K562 (cell line): Measurements from ENCODE around the gene SART1. TPM values are rescaled to one million over a fixed set of nuclear protein-coding genes. Genes with fewer than 3 reads are reported as not detected.
A peak's percentile ranks its signal among the peaks of the same experiment; 100 is the strongest.

ENCODE experiments used
- ATAC-seq: fragments of 200-7000 bp; cut with Tn5 transposase; 3 replicates; pipeline ENCODE4 v1.9.1; 2020; ENCODE audit warnings: moderate library complexity
- BruUV-seq: library from RNA; stranded (reverse); fragments of 400-500 nt; replicated peaks from 2 replicates; lab custom pipeline; 2021; lab: Mats Ljungman, UMichigan
- CTCF ChIA-PET: fragments of 300-600 bp; formaldehyde crosslinking; extraction: SDS; loops from one replicate; lab custom pipeline; 2021; ENCODE audit warnings: low intra/inter-chr PET ratio; lab: Yijun Ruan, JAX
- POLR2A ChIA-PET: fragments of 300-600, 350-650 bp; sonication (Branson Sonifier 250); formaldehyde crosslinking; extraction: SDS; loops from one replicate; lab custom pipeline; 2021; ENCODE audit warnings: antibody characterized with exemption, inconsistent platforms; lab: Yijun Ruan, JAX
- DNase-seq, 4 experiments: peaks; one replicate each; pipeline versions ENCODE4 v3.0.0 to v3.0.0-alpha.2; 2011 to 2018; ENCODE audit warnings: low spot score in 3 of 4, mixed read lengths in 3 of 4; ENCODE audit errors: extremely low read depth in 1 of 4
- FAIRE-seq: peaks from 2 replicates; lab custom pipeline; 2011; peaks lifted over from hg19 to GRCh38; lab: Jason Lieb, UNC
- H2AFZ ChIP-seq: 2 replicates; pipeline ENCODE4 v1.6.0; 2011; ENCODE audit warnings: low read depth, low read length, control low read depth, inconsistent platforms
- H3K27ac ChIP-seq: fragments of 200-600 bp; 3 replicates; pipeline ENCODE4 v1.8.0; 2011; ENCODE audit warnings: low read depth, mild to moderate bottlenecking, control low read depth, inconsistent platforms, low read length, moderate library complexity, mixed read lengths; ENCODE audit errors: extremely low read depth
- H3K27me3 ChIP-seq, 2 experiments: fragments of 300-600 bp in 1 of 2; 2 replicates in 1 of 2; 3 replicates in 1 of 2; pipeline versions ENCODE4 v1.6.0 to v1.8.0; 2011; ENCODE audit warnings: inconsistent platforms in 2 of 2, low read length in 2 of 2, mild to moderate bottlenecking in 1 of 2, mixed read lengths in 1 of 2, moderate library complexity in 1 of 2; ENCODE audit not compliant: control insufficient read depth in 2 of 2, insufficient read depth in 2 of 2
- H3K36me3 ChIP-seq: fragments of 300-600 bp; 3 replicates; pipeline ENCODE4 v1.8.0; 2011; ENCODE audit warnings: mild to moderate bottlenecking, low read length, inconsistent platforms; ENCODE audit not compliant: control insufficient read depth, insufficient read depth
- H3K4me1 ChIP-seq, 2 experiments: fragments of 200-600 bp in 1 of 2; replicated peaks in 1 of 2; 2 replicates in 1 of 2; 3 replicates in 1 of 2; pipeline versions ENCODE4 v1.5.1 to v1.8.0; 2011; ENCODE audit warnings: inconsistent platforms in 2 of 2, low read length in 2 of 2, mild to moderate bottlenecking in 1 of 2, mixed read lengths in 1 of 2, moderate library complexity in 1 of 2; ENCODE audit not compliant: control insufficient read depth in 2 of 2, insufficient read depth in 2 of 2
- H3K4me2 ChIP-seq: 2 replicates; pipeline ENCODE4 v1.6.1; 2011; ENCODE audit warnings: low read length, control low read depth, inconsistent platforms, mixed read lengths; ENCODE audit not compliant: insufficient read depth
- H3K4me3 ChIP-seq: fragments of 200-600 bp; sonication (generic), shearing (Covaris generic); 2 replicates; pipeline ENCODE4 v1.5.1; 2016; ENCODE audit warnings: control low read depth, inconsistent platforms
- H3K79me2 ChIP-seq: fragments of 200-600 bp; 3 replicates; pipeline ENCODE4 v1.8.0; 2011; ENCODE audit warnings: low read length, inconsistent platforms; ENCODE audit not compliant: control insufficient read depth, insufficient read depth
- H3K9ac ChIP-seq, 2 experiments: 2 replicates each; pipeline versions ENCODE4 v1.6.0 to v1.6.1; 2011; ENCODE audit warnings: low read depth in 2 of 2, low read length in 2 of 2, control low read depth in 1 of 2, inconsistent platforms in 1 of 2, mild to moderate bottlenecking in 1 of 2, mixed read lengths in 1 of 2; ENCODE audit not compliant: insufficient read depth in 1 of 2
- H3K9me1 ChIP-seq: one replicate; pipeline ENCODE4 v1.6.0; 2011; ENCODE audit warnings: inconsistent platforms, mild to moderate bottlenecking, low read length, moderate library complexity; ENCODE audit not compliant: control insufficient read depth, insufficient read depth
- H3K9me3 ChIP-seq: replicated peaks from 2 replicates; pipeline ENCODE4 v1.5.1; 2011; ENCODE audit warnings: low read depth, low read length, inconsistent platforms; ENCODE audit not compliant: control insufficient read depth, insufficient read depth
- H4K20me1 ChIP-seq: replicated peaks from 2 replicates; pipeline ENCODE4 v1.6.1; 2011; ENCODE audit warnings: low read length, inconsistent platforms, mixed read lengths; ENCODE audit not compliant: control insufficient read depth, insufficient read depth
- ZZZ3 ChIP-seq: fragments of 450-650 bp; IDR thresholded peaks from 2 replicates; pipeline ENCODE4 v1.6.1; 2016; ENCODE audit warnings: antibody characterized with exemption, mild to moderate bottlenecking, moderate library complexity
- WGBS: fragments of 100-300 bp; shearing (Covaris generic); methylation state at CpG from one replicate; pipeline ENCODE4 v1.1.6; 2016; ENCODE audit warnings: low coverage, mixed read lengths; ENCODE audit not compliant: insufficient coverage; ENCODE audit errors: missing lambda C conversion rate; 5-methylcytosine and 5-hydroxymethylcytosine counted together
- in situ Hi-C: fragments of 300-500 bp; cut with MboI; formaldehyde crosslinking; loops from 4 replicates; pipeline ENCODE4 v1.15.0; 2018; ENCODE audit warnings: inconsistent platforms, mixed read lengths
- intact Hi-C: fragments of 100-400 bp; cut with micrococcal nuclease; formaldehyde crosslinking; loops from 2 replicates; pipeline ENCODE4 v1.14.2; 2022
- polyA plus RNA-seq, 8 experiments: library from polyadenylated mRNA; depleted of rRNA in 4 of 8; stranded (reverse) in 5 of 8; unstranded in 3 of 8; fragments of >200 nt; fragmentation: Nextera tagmentation in 2 of 8; fragmentation: Illumina TruSeq in 1 of 8; extraction: Ambion mirVana in 2 of 8; extraction: Trizol in 1 of 8; gene quantifications; 2 replicates each; pipeline versions ENCODE4 v1.2.1 to v1.2.3, GENCODE V29; 2011 to 2014; ENCODE audit warnings: inconsistent platforms in 1 of 8, missing spikeins in 1 of 8
- total RNA-seq, 7 experiments: library from RNA; depleted of rRNA in 6 of 7; stranded (reverse); fragments of >200 nt in 6 of 7; fragmentation: Illumina TruSeq in 2 of 7; extraction: Trizol in 2 of 7; gene quantifications; 2 replicates each; pipeline versions ENCODE4 v1.2.1 to v1.2.3, GENCODE V29; 2011 to 2021; ENCODE audit warnings: low replicate concordance in 1 of 7
- TF ChIP-seq, protein P1 (sequence below): fragments of 200-600 bp; sonication (generic); IDR thresholded peaks from one replicate; pipeline ENCODE4 v1.6.1; 2012; ENCODE audit warnings: mild to moderate bottlenecking, low read depth, low read length, inconsistent platforms

The SART1 gene
- total and polyA plus RNA-seq, 9 of the 15 experiments (the other 6 are each of a cell fraction or from before 2014, with no cell fraction given), result 4.8 to 84.1 (median 31.7) TPM

DNA sequence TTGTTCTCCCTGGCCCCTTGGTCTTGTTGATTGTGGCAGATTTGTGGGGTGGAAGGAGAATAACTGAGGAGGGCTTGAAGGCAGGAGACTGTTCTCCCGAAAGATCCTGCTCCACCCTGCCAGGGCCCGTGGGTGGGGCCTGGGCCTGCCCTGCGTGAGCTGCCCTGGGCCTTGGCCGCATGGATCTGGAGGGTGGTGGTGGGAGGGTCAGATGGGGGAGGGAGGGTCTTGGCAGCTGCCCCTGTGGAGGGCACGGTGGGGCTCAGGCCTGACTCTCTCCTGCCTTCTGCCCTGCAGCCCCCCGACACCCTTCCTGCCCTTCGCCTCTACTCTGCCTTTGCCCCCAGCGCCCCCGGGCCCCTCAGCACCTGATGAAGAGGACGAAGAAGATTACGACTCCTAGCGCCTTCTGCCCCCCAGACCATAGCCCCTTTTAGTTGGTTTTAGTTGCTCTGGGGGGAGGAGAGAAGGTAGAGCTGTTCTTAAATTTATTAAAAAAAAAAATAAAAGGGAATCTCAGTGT lies 40.4 kb upstream of the SART1 start:
- FAIRE-seq, result no peak
- WGBS, result 81% methylated on average over 5 of the region's 12 CpGs
- ATAC-seq, result no peak
- no peak overlapping the region for H3K27ac ChIP-seq
- no peak for DNase-seq
- peak overlapping the region in 1 of 2 experiments; percentile 91; a peak in 1 of 4 replicates for H3K9ac ChIP-seq
- in situ Hi-C loops (no loop called here), intact Hi-C loops (no loop called here)
- H3K36me3 ChIP-seq, result peaks cover 31% of the 10 kb centered on the region; the same call in 1 of the 3 replicates
- H3K4me3 ChIP-seq, result no peak overlapping the region
- CTCF ChIA-PET, result no interaction called here
- no peak overlapping the region for H2AFZ ChIP-seq
- POLR2A ChIA-PET, result interaction anchor here (1.3 to 1.9 kb wide), 2 partner anchors 21 to 30 kb away, joined by 4 to 13 read pairs; partner anchors contain the start of genes CCDC85B and FOSL1
- H3K79me2 ChIP-seq, result peaks cover 31% of the 10 kb centered on the region
- H3K4me2 ChIP-seq, result no peak overlapping the region
- H3K27me3 ChIP-seq, result no peaks in the 10 kb centered on the region
- no peaks in the 10 kb centered on the region for H3K9me3 ChIP-seq
- H3K9me1 ChIP-seq, result no peaks in the 10 kb centered on the region
- BruUV-seq, result no TSS peak
- no peaks in the 10 kb centered on the region for H4K20me1 ChIP-seq
- H3K4me1 ChIP-seq, result peaks cover 15 to 51% of the 10 kb centered on the region in 2 experiments
- TF ChIP-seq, protein P1, sequence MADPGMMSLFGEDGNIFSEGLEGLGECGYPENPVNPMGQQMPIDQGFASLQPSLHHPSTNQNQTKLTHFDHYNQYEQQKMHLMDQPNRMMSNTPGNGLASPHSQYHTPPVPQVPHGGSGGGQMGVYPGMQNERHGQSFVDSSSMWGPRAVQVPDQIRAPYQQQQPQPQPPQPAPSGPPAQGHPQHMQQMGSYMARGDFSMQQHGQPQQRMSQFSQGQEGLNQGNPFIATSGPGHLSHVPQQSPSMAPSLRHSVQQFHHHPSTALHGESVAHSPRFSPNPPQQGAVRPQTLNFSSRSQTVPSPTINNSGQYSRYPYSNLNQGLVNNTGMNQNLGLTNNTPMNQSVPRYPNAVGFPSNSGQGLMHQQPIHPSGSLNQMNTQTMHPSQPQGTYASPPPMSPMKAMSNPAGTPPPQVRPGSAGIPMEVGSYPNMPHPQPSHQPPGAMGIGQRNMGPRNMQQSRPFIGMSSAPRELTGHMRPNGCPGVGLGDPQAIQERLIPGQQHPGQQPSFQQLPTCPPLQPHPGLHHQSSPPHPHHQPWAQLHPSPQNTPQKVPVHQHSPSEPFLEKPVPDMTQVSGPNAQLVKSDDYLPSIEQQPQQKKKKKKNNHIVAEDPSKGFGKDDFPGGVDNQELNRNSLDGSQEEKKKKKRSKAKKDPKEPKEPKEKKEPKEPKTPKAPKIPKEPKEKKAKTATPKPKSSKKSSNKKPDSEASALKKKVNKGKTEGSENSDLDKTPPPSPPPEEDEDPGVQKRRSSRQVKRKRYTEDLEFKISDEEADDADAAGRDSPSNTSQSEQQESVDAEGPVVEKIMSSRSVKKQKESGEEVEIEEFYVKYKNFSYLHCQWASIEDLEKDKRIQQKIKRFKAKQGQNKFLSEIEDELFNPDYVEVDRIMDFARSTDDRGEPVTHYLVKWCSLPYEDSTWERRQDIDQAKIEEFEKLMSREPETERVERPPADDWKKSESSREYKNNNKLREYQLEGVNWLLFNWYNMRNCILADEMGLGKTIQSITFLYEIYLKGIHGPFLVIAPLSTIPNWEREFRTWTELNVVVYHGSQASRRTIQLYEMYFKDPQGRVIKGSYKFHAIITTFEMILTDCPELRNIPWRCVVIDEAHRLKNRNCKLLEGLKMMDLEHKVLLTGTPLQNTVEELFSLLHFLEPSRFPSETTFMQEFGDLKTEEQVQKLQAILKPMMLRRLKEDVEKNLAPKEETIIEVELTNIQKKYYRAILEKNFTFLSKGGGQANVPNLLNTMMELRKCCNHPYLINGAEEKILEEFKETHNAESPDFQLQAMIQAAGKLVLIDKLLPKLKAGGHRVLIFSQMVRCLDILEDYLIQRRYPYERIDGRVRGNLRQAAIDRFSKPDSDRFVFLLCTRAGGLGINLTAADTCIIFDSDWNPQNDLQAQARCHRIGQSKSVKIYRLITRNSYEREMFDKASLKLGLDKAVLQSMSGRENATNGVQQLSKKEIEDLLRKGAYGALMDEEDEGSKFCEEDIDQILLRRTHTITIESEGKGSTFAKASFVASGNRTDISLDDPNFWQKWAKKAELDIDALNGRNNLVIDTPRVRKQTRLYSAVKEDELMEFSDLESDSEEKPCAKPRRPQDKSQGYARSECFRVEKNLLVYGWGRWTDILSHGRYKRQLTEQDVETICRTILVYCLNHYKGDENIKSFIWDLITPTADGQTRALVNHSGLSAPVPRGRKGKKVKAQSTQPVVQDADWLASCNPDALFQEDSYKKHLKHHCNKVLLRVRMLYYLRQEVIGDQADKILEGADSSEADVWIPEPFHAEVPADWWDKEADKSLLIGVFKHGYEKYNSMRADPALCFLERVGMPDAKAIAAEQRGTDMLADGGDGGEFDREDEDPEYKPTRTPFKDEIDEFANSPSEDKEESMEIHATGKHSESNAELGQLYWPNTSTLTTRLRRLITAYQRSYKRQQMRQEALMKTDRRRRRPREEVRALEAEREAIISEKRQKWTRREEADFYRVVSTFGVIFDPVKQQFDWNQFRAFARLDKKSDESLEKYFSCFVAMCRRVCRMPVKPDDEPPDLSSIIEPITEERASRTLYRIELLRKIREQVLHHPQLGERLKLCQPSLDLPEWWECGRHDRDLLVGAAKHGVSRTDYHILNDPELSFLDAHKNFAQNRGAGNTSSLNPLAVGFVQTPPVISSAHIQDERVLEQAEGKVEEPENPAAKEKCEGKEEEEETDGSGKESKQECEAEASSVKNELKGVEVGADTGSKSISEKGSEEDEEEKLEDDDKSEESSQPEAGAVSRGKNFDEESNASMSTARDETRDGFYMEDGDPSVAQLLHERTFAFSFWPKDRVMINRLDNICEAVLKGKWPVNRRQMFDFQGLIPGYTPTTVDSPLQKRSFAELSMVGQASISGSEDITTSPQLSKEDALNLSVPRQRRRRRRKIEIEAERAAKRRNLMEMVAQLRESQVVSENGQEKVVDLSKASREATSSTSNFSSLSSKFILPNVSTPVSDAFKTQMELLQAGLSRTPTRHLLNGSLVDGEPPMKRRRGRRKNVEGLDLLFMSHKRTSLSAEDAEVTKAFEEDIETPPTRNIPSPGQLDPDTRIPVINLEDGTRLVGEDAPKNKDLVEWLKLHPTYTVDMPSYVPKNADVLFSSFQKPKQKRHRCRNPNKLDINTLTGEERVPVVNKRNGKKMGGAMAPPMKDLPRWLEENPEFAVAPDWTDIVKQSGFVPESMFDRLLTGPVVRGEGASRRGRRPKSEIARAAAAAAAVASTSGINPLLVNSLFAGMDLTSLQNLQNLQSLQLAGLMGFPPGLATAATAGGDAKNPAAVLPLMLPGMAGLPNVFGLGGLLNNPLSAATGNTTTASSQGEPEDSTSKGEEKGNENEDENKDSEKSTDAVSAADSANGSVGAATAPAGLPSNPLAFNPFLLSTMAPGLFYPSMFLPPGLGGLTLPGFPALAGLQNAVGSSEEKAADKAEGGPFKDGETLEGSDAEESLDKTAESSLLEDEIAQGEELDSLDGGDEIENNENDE, result no peak
- TF ChIP-seq ZZZ3, result no peak
